Dermis microvascular lymphatic vessel endothelial cell (primary cell): Measurements from ENCODE around the gene ARIH1. TPM values are rescaled to one million over a fixed set of nuclear protein-coding genes. Genes with fewer than 3 reads are reported as not detected.
A peak's percentile ranks its signal among the peaks of the same experiment; 100 is the strongest.
"Not testable (repeated sequence)": the region's sequence is repeated elsewhere in the genome, so short reads cannot be mapped to it uniquely, and the experiment has no call there.

ENCODE experiments used
- DNase-seq, 2 donors: peaks; one replicate each; pipeline versions ENCODE4 v3.0.0 to v3.0.0-alpha.2; 2010; ENCODE audit warnings: low read depth in 2 of 2
- total RNA-seq: library from RNA; depleted of rRNA; stranded (reverse); fragments of >200 nt; gene quantifications from 2 replicates; pipeline ENCODE4 v1.2.1, GENCODE V29; 2014

The ARIH1 gene
- 15.4 and 36.9 TPM in 2 replicates for total RNA-seq

DNA sequence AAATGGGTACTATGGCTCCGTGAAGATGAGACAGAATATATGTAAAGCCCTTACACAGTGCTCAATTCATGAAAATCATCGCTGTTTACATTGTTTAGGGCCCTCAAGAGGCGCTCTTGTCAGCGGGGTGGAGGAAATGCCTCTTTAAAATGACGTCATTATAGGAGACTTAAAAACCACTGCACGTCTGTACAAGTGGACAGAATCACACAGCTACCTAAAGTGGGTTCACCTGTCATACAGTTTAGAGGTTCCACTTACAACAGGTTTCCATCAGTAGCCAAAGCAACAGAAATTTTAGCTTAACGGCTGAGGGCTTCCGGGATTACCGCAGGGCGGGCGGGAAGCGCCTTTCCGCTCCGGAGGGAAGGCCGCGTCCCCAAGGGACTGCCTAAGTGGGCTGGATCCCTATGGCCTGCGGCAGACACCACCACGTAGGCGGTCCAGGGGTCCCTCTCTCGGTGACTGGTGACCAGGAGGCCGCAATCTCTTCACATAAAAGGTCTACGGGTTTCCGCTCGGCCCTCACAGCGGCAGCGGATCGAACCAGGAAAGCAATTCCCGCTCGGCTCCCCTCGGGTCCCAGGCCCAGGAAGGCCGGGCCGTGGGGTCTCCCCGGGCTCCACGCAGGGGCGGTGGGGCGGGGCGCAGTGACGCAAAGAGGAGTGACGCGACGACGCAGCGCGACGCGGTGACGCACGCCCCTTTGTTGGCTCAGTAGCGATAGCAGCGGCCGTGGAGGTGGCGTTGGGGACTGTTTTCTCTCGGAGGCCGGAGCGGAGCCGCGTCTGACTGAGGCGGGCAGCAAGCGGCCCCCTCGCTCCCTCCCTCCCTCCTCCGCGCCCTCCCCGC, at the start of gene ARIH1:
Gene ARIH1 (plus strand): TSS at position 717 of the 852 bp plus-strand sequence. CDS start 310 bp downstream, outside the sequence.
- peak; percentile 90 to 96 for DNase-seq

- DNase-seq = no peak
These were observed 47.4 kb upstream of the ARIH1 start for GRCh38 chr15:72426753-72427152.

- DNase-seq = no peak
These were observed 36.3 kb upstream of the ARIH1 start for GRCh38 chr15:72437650-72438316.

- not testable (repeated sequence) for DNase-seq
These were observed 31.3 kb upstream of the ARIH1 start for GRCh38 chr15:72442848-72443247.

DNA sequence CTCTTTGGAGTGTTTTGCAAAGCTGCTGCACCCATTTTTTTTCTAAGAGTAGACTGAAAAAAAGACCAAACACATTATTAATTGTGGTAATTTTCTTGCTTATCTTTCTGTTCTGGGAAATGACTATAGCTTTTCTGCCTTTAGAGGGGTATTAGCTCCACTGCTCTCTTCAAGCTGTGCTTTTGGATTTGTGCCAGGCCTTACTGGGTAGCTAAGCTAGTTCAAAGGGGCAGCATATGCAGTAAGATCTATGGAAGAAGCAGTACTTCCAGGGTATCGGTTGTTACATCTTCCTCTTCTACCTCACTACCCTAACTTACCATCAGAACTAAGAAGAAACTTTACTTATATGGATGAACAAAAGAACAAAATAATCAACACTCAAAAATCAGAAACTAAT, 28.7 kb upstream of the ARIH1 start:
- DNase-seq = no peak

GRCh38 chr15:72450805-72451204, 23.3 kb upstream of the ARIH1 start:
- DNase-seq = no peak

GRCh38 chr15:72451224-72451623, 22.9 kb upstream of the ARIH1 start:
- DNase-seq = no peak

DNA sequence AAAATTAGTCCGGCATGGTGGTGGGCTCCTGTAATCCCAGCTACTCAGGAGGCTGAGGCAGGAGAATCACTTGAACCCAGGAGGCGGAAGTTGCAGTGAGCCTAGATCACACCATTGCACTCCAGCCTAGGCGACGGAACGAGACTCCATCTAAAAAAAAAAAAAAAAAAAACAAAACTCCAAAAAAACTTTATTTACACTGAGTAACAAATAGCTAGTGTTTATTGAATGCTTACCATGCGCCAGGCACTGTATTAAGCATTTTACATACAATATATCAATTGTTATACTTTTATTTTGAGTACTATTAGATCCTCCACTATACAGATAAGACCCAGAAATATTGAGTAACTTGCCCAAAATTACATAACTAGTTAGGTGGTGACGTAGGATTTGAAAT, 17.4 kb upstream of the ARIH1 start:
- DNase-seq = no peak

- no peak for DNase-seq
These were observed 13.7 kb upstream of the ARIH1 start for GRCh38 chr15:72460402-72460801.

- no peak for DNase-seq
These were observed 10.4 kb upstream of the ARIH1 start for GRCh38 chr15:72463702-72464101.

GRCh38 chr15:72464251-72464650, 9.9 kb upstream of the ARIH1 start:
- DNase-seq = no peak

GRCh38 chr15:72468103-72468502, 6.0 kb upstream of the ARIH1 start:
- no peak for DNase-seq

DNA sequence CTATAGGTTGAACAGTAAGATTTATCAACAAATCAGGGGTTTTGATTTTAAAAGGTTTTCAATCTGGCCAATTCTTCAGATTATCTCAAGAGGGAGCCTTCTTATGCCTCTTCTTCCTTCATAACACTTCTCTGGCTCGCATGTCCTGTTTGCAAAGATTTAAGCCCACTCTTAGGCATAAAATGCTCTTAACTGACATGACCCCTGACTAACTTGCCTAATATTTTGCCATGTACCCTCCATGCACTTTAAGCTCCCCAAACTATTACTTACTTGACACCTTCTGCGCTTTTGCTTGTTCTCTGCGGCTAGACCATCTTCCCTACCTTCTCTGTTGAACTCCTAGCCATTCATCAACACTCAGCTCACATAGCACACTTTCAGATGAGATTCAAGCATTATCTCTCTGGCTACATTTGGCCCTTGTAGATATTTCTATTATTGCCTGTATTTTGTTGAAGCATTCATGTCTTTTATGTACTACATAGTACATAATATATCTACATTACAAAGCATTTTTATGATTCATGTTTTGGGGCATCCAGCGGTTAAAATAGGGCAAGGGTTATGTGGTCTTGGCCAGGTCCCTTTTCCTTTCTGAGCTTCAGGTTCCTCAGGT, 1.0 kb upstream of the ARIH1 start:
- peak in 1 of 2 donors; percentile 8 for DNase-seq

GRCh38 chr15:72474466-72474911, 359 bp downstream of the ARIH1 start:
- DNase-seq = no peak

DNA sequence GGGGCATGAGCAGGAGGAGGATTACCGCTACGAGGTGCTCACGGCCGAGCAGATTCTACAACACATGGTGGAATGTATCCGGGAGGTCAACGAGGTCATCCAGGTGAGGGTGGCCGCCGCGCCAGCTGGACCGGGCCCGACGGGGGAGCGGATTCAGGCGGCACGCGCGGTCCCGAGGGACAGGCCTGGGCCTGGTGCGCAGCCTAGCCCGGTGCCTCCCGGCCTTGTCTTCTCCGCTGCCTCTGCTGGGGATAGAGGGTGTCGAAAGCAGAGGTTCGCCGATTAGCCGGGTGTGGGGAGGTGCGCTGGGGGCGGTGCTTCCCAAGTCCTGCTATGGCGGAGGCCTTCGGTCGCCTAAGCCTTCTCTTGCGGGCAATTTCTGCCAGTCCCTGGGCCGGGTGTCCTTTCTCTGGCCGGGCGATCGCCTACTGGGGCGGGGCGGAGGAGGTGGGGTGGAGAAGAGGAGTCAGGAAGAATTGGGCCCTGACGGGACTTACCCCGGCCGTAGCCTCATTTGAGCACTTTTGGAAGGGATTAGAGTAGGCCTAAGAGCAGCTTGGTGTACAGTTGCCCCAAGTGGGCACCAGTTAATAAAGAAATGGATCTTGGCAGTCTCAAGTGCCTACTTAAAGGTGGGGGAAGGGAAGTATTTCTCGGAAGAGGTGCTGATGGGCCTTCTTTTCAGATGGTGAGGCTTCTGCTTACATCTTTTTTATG, 940 bp downstream of the ARIH1 start:
- DNase-seq = peak; percentile 48 to 81

DNA sequence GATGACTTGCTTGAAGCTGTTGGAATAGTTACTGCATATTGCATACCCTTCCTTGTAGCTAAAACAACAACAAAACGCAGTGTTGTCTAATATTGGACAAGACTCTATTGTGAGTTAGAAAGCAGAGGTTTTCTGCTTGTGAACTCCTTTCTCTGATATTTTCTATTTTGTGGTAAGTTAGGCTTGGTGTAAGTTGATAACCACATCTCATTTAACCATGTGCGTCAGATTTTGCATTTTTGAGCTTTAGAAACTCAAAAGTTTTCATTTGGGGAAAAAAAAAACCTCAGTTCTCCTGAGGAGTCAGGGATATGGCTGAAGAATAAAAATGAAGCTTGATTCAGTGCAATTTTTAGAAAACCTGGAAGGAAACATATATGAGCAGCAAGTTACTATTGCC, 1.5 kb downstream of the ARIH1 start:
- no peak for DNase-seq

DNA sequence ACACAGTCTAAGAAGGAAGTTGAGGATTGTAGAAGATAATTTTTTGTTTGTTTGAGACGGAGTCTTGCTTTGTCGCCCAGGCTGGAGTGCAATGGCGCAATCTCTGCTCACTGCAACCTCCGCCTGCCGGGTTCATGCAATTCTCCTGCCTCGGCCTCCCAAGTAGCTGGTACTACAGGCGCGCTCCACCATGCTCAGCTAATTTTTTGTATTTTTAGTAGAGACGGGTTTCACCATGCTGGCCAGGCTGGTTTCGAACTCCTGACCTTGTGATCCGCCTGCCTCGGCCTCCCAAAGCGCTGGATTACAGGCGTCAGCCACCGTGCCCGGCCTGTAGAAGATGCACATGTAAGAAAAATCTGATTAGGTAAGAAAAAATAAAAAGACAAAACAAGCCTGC, 2.2 kb downstream of the ARIH1 start:
- DNase-seq = not testable (repeated sequence)

DNA sequence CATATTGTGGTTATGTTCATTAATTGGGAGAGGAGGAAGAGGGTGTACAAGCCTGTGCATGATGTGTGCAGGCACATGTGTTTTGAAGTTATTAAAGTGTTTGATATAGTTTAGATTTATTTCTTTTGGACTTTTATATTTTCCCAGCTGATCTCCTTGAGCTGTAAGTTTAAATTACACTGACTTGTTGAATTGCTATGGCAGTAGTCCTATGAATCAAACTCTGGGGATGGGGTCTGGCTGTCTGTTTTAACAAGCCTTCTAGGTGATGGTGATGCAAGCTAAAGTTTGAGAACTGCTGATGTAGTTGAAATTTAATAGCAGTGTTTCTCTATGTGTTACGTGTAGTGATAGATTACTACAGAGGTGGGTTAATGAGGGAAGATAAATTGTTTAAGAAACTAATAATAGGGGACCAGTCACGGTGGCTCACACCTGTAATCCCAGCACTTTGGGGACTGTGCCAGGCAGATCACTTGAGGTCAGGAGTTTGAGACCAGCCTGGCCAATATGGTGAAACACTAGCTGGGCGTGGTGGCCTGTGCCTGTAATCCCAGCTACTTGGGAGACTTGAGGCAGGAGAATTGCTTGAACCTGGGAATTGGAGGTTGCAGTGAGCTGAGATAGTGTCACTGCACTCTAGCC, 7.0 kb downstream of the ARIH1 start:
- DNase-seq = no peak

- no peak for DNase-seq
These were observed 8.1 kb downstream of the ARIH1 start for GRCh38 chr15:72482275-72482674.

DNA sequence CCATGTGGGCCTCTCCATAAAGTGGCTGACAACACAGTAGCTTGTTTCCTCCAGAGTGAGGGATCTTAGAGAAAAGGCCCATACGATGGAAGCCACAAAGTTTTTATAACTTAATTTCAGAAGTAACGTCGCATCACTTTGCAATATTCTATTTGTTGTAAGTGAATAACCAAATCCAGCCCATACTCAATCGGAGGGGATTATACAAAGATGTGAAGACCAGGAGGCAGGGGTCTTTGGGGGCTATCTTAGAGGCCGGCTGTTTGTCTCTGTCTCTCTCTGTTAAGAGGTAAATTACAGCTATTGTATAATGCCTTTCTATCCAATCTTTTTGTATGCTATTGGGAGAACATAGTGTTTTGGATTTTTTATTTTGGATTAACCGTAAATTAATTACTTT, 9.1 kb downstream of the ARIH1 start:
- no peak for DNase-seq

GRCh38 chr15:72486144-72486543, 12.0 kb downstream of the ARIH1 start:
- no peak for DNase-seq
